ENCODE results near the gene KIF3C.

KIF3C gene

GRCh38 chr2:25891672-25892071, 90.6 kb downstream of the KIF3C start:
- TF ChIP-seq ZFX (IDR thresholded peaks at IDR 0.05), result no peak
- TF ChIP-seq, protein P1, sequence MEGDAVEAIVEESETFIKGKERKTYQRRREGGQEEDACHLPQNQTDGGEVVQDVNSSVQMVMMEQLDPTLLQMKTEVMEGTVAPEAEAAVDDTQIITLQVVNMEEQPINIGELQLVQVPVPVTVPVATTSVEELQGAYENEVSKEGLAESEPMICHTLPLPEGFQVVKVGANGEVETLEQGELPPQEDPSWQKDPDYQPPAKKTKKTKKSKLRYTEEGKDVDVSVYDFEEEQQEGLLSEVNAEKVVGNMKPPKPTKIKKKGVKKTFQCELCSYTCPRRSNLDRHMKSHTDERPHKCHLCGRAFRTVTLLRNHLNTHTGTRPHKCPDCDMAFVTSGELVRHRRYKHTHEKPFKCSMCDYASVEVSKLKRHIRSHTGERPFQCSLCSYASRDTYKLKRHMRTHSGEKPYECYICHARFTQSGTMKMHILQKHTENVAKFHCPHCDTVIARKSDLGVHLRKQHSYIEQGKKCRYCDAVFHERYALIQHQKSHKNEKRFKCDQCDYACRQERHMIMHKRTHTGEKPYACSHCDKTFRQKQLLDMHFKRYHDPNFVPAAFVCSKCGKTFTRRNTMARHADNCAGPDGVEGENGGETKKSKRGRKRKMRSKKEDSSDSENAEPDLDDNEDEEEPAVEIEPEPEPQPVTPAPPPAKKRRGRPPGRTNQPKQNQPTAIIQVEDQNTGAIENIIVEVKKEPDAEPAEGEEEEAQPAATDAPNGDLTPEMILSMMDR (conservative IDR thresholded peaks at IDR 0.05), result no peak
- H3K27ac ChIP-seq, result no peak overlapping the region

DNA sequence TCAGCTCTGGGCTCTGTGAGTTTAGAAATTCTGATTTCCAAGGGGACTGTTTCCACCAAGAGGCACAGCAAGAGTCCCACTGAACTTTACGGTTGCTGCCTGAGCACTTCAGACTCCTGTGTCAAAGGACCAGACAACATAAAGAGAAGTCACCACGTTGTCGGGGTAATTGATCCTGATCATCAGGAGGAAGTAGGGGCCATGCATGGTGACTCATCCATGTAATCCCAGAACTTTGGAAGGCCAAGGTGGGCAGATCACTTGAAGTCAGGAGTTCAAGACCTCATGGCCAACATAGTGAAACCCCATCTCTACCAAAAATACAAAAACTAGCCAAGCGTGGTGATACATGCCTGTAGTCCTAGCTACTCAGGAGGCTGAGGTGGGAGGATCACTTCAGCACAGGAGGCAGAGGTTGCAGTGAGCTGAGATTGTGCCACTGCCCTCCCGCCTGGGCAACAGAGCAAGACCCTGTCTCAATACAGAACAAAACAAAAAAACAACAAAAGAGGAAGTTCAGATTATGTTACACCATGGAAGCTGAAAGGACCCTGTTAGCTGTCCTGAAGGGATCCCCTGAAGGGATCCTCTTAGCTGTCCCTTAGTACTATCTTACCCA, 94.6 kb downstream of the KIF3C start:
- no peak overlapping the region for H3K27ac ChIP-seq
- TF ChIP-seq, protein P1 (conservative IDR thresholded peaks at IDR 0.05), result no peak
- TF ChIP-seq ZFX (IDR thresholded peaks at IDR 0.05), result no peak

- no peak for TF ChIP-seq ZFX (IDR thresholded peaks at IDR 0.05)
- TF ChIP-seq, protein P1 (conservative IDR thresholded peaks at IDR 0.05), result no peak
- no peak overlapping the region for H3K27ac ChIP-seq
Measured at GRCh38 chr2:25885933-25886332, 96.4 kb downstream of the KIF3C start.

- no peak overlapping the region for H3K27ac ChIP-seq
- TF ChIP-seq ZFX (IDR thresholded peaks at IDR 0.05), result no peak
- TF ChIP-seq, protein P1 (conservative IDR thresholded peaks at IDR 0.05), result no peak
Measured at GRCh38 chr2:25881764-25882163, 100.5 kb downstream of the KIF3C start.

GRCh38 chr2:25879133-25879730, 103.1 kb downstream of the KIF3C start:
- TF ChIP-seq, protein P1 (conservative IDR thresholded peaks at IDR 0.05), result no peak
- no peak for TF ChIP-seq ZFX (IDR thresholded peaks at IDR 0.05)
- peak overlapping the region; percentile 81 for H3K27ac ChIP-seq

- no peak for TF ChIP-seq ZFX (IDR thresholded peaks at IDR 0.05)
- peak within 1 kb of the TSS; percentile 81 for H3K27ac ChIP-seq
Measured at GRCh38 chr2:25878361-25879132, 103.8 kb downstream of the KIF3C start, which contains the start of gene ASXL2. ASXL2 (minus strand) TSS chr2:25878487; CDS start chr2:25878222, 265 bp downstream.

DNA sequence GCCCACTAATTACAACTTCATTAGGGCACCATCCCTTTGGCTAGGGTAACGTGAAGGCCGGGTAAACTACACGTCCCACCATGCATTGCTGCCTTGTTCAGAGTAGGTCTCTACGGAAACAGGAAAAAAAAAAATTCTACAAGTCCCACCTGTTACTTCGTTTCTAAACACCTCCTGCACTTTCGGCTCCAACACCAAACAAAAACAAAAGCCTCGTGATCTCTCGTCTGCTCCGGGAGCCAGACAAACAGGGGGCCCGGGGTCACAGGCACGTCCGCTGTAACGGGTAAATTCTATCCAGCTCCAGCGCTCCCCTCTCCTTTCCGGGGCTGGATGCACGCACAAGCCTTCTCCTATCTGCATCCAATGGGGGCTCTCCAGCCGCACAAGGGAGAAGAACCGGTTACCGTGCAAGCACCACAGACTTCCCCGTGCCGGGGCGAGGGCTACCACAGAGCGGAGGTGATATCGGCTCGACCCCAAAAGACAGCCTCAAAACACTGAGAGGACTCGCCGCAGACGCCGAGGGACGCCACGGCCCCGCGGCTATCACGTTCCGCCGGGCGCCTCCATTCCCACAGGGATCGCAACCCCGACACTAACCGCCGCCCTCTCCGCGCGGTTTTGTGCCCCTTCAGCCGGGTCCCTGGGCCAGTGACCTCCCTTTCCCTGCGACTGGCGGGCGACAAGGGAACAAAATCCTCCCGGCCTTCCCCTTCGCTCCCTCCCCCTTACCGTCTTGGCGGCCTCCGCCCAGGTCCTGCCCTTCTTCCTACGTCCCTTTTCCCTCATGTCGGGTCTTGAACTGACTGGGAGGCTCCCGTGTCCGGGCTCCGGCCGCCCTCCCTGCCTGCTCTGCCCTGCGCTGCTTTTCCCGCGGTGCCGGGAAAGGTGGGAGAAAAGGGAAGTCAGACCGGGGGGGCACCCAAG, 104.6 kb downstream of the KIF3C start:
- TF ChIP-seq, protein P1 (conservative IDR thresholded peaks at IDR 0.05), result no peak
- TF ChIP-seq ZFX (IDR thresholded peaks at IDR 0.05), result no peak
- H3K27ac ChIP-seq, result peak overlapping the region; percentile 81
